Mesothelial cell of epicardium (in vitro differentiated cells): ENCODE measurements around the gene TRIM26. TPM values are rescaled to one million over a fixed set of nuclear protein-coding genes. Genes with fewer than 3 reads are reported as not detected.

Experiments used
- DNase-seq, 2 experiments: peaks; one replicate each; pipeline ENCODE4 v3.0.0; 2021; ENCODE audit warnings: low spot score in 2 of 2; ENCODE audit not compliant: unreplicated experiment in 2 of 2
- H3K27ac Mint-ChIP-seq: 2 replicates; pipeline ENCODE4 v1.8.0; 2021; ENCODE audit warnings: mixed read lengths
- H3K27me3 Mint-ChIP-seq: 2 replicates; pipeline ENCODE4 v1.8.0; 2021; ENCODE audit warnings: low read depth, mixed read lengths
- H3K36me3 Mint-ChIP-seq: 2 replicates; pipeline ENCODE4 v1.8.0; 2021; ENCODE audit warnings: mixed read lengths
- H3K4me1 Mint-ChIP-seq: 2 replicates; pipeline ENCODE4 v1.8.0; 2021; ENCODE audit warnings: mixed read lengths
- H3K4me3 Mint-ChIP-seq: 2 replicates; pipeline ENCODE4 v1.8.0; 2021; ENCODE audit warnings: mild to moderate bottlenecking, moderate library complexity, mixed read lengths
- H3K9me3 Mint-ChIP-seq: 2 replicates; pipeline ENCODE4 v1.8.0; 2021; ENCODE audit warnings: mixed read lengths
- total RNA-seq: library from RNA; stranded (reverse); gene quantifications from 3 replicates; pipeline ENCODE4 v1.2.1, GENCODE V29; 2021
- TF ChIP-seq, protein P1 (sequence below): fragments of 200-600 bp; sonication (generic); IDR thresholded peaks from one replicate; pipeline ENCODE4 v1.5.0; 2021; ENCODE audit warnings: antibody characterized with exemption; ENCODE audit not compliant: unreplicated experiment

Gene TRIM26
- total RNA-seq, 1 donor from 2014 or later = 55.4 TPM

DNA sequence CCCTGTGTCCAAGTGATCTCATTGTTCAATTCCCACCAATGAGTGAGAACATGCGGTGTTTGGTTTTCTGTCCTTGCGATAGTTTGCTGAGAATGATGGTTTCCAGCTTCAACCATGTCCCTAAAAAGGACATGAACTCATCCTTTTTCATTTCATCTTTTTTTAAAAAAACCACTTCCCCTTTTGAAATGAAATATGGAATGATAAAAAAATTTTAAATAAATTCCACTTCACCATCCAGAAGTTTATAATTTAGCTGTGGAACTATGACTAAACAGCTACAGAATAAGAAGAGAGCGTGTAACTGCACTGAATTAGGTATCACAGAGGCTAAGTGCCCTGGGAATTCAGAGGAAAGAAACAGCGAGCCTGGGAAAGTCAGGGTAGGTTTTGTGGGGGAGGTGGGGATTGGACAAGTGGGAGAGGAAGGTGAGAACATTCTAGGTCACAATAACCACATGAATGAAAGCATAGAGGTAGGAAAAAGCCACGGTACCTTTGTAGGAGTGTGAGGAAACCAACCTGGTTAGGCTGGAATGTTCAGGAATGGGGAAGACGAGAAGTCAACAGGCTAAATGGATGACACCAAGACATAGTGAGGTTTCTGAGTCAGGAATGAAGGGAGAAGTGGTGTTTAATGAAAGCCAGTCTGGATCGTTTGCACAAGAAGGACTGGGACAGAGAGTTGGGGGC is 63.2 kb downstream of the TRIM26 start:
- peaks cover 5% of the 10 kb centered on the region for H3K4me1 Mint-ChIP-seq
- H3K36me3 Mint-ChIP-seq = no peaks in the 10 kb centered on the region
- H3K9me3 Mint-ChIP-seq = no peaks in the 10 kb centered on the region
- no peak overlapping the region for H3K27ac Mint-ChIP-seq
- no peak overlapping the region for H3K4me3 Mint-ChIP-seq
- TF ChIP-seq, protein P1, sequence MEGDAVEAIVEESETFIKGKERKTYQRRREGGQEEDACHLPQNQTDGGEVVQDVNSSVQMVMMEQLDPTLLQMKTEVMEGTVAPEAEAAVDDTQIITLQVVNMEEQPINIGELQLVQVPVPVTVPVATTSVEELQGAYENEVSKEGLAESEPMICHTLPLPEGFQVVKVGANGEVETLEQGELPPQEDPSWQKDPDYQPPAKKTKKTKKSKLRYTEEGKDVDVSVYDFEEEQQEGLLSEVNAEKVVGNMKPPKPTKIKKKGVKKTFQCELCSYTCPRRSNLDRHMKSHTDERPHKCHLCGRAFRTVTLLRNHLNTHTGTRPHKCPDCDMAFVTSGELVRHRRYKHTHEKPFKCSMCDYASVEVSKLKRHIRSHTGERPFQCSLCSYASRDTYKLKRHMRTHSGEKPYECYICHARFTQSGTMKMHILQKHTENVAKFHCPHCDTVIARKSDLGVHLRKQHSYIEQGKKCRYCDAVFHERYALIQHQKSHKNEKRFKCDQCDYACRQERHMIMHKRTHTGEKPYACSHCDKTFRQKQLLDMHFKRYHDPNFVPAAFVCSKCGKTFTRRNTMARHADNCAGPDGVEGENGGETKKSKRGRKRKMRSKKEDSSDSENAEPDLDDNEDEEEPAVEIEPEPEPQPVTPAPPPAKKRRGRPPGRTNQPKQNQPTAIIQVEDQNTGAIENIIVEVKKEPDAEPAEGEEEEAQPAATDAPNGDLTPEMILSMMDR = no peak
- H3K27me3 Mint-ChIP-seq = peaks cover 77% of the 10 kb centered on the region
- DNase-seq = no peak

DNA sequence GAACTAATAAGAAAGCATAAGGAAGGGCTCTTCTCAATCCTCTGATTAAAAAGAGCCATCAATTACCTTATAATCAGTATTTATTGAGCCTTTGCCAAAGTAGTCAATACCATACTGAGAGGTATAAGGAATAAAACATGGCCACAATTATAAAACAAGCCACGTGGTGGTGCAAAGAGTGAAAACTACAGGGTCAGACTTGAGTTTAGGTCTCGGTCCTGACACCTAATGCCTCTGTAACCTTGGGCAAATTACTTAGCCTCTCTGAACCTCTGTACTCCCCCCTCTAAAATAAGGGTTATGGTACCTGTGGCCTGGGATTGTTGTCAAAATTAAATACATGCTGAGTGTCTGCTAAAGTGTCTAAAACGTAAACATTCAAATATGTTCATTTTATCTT is 64.0 kb downstream of the TRIM26 start:
- no peak for DNase-seq
- Mint-ChIP-seq H3K4me3 (no peak overlapping the region), H3K36me3 (no peaks in the 10 kb centered on the region), H3K27ac (no peak overlapping the region), H3K27me3 (peaks cover 77% of the 10 kb centered on the region), H3K9me3 (no peaks in the 10 kb centered on the region), H3K4me1 (no peaks in the 10 kb centered on the region)
- TF ChIP-seq, protein P1 = no peak

DNA sequence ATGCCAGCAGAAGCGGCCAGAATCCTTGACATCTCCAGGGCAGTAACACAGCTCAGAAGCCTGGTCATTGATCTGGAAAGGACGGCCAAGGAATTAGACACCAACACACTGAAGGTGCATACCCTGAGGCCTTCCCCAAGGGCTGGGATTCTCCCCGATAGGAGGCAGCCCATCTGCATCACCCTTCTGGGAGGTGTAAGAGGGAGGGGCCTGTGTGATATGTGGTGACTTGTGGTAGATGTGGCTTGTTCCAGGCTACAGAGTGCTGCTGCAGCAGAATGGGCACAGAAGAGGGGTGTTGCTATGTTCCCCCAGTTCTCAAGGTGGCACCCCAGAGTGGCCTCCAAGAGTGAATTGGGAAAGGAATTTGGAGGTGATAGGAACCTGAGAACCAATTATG is 66.1 kb downstream of the TRIM26 start:
- TF ChIP-seq, protein P1 = no peak
- no peak overlapping the region for H3K4me3 Mint-ChIP-seq

DNA sequence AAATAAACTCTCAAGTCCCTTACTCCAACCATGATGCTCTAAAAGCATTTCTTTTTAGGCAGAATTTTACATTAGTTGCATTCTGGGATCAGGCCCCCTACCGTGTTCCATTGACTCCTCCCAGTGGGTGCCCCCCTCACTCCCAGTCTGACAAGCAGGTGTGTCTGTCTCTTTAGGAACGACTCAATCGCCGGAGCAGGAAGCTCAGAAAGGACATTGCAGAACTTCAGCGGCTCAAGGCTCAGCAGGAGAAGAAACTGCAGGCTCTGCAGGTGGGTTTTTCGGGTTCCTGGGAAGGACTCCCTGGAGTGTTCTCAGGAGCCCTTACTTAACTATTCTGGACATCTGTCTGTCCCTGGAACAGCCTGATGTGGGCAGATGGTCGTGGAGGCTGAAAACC is 67.4 kb downstream of the TRIM26 start:
- no peaks in the 10 kb centered on the region for H3K4me1 Mint-ChIP-seq
- no peak overlapping the region for H3K4me3 Mint-ChIP-seq
- no peaks in the 10 kb centered on the region for H3K9me3 Mint-ChIP-seq
- no peak for DNase-seq
- H3K27me3 Mint-ChIP-seq = peaks cover 78% of the 10 kb centered on the region
- H3K27ac Mint-ChIP-seq = no peak overlapping the region
- TF ChIP-seq, protein P1 = no peak
- no peaks in the 10 kb centered on the region for H3K36me3 Mint-ChIP-seq

More for the DNA sequence above, 66.1 kb downstream of the TRIM26 start:
- Mint-ChIP-seq H3K27me3 (peaks cover 74% of the 10 kb centered on the region), H3K27ac (no peak overlapping the region), H3K4me1 (no peaks in the 10 kb centered on the region), H3K9me3 (no peaks in the 10 kb centered on the region), H3K36me3 (no peaks in the 10 kb centered on the region)
- DNase-seq = no peak

DNA sequence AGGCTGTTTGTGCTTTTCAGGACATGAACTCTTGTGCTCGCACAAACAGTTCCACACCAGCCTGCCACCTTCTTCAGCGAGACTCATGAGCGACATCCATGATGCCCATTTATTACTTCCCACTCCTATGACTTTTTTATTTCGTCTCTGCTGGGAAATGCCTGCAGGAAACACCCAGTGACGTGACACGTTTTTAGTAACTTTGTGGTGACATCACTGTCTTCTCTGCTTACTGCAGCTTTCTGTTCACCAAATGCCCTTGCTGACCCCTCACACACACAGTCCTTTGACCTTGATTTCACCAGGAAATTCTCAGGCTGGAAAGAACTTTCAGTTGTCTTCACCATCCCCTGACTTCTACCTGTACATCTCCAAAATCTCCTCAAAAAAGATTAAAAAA is 68.4 kb downstream of the TRIM26 start:
- Mint-ChIP-seq H3K27ac (no peak overlapping the region), H3K9me3 (no peaks in the 10 kb centered on the region), H3K36me3 (no peaks in the 10 kb centered on the region), H3K4me1 (no peaks in the 10 kb centered on the region), H3K4me3 (no peak overlapping the region), H3K27me3 (peaks cover 79% of the 10 kb centered on the region)
- TF ChIP-seq, protein P1 = no peak
- no peak for DNase-seq

DNA sequence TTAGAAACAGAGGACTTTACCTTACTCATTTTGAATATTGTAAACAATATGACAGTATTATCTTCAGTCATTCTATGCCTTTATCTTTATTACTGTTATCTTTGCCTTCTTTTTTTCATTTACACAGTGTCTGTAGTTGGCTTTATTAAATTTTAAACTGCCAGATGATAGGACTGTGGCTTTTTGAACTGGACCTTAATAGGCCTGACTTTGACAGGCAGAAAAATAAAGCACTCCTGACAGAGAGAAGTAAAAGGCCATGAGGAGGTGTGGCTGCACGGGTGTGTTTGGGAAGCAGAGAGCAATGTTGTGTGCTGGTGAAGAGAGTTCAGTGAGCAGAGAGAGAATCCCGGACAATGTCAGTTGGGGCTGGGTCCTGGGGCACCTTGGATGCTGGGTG is 69.4 kb downstream of the TRIM26 start:
- no peaks in the 10 kb centered on the region for H3K4me1 Mint-ChIP-seq
- no peak overlapping the region for H3K27ac Mint-ChIP-seq
- DNase-seq = no peak
- H3K27me3 Mint-ChIP-seq = peaks cover 84% of the 10 kb centered on the region
- TF ChIP-seq, protein P1 = no peak
- H3K9me3 Mint-ChIP-seq = no peaks in the 10 kb centered on the region
- H3K4me3 Mint-ChIP-seq = no peak overlapping the region
- no peaks in the 10 kb centered on the region for H3K36me3 Mint-ChIP-seq
